Mammary epithelial cell (primary cell): Measurements from ENCODE around the gene OR13C9.

Experiments
- CTCF ChIP-seq, 2 donors: IDR thresholded peaks in 1 of 2; conservative IDR thresholded peaks in 1 of 2; 2 replicates each; pipeline ENCODE4 v1.5.1; 2011 to 2012; ENCODE audit warnings: inconsistent platforms in 2 of 2, low read length in 2 of 2, mild to moderate bottlenecking in 2 of 2, control low read depth in 1 of 2, low read depth in 1 of 2; ENCODE audit not compliant: insufficient read depth in 1 of 2; ENCODE audit errors: extremely low read depth in 1 of 2
- EZH2 ChIP-seq: IDR thresholded peaks from 2 replicates; pipeline ENCODE4 v1.6.1; 2012; ENCODE audit warnings: low read length, inconsistent platforms, borderline replicate concordance

- no peak for TF ChIP-seq CTCF (conservative IDR thresholded peaks at IDR 0.05 in 1 of 2, IDR thresholded peaks at IDR 0.05 in 1 of 2; ENCODE audit: extremely low read depth in 1 of 2, insufficient read depth in 1 of 2, low read depth in 1 of 2, low read length in 2 of 2)
- TF ChIP-seq EZH2 = no peak
Observed at GRCh38 chr9:104633976-104634520, 16.0 kb upstream of the OR13C9 start.
